Measurements from ENCODE around the gene MOB3B.

Gene MOB3B

GRCh38 chr9:27384262-27385014, 145.2 kb downstream of the MOB3B start:
- DNase-seq = no peak

- no peak for DNase-seq
Observed at GRCh38 chr9:27383524-27383923, 146.1 kb downstream of the MOB3B start.

GRCh38 chr9:27382975-27383374, 146.6 kb downstream of the MOB3B start:
- DNase-seq = no peak

- no peak for DNase-seq
Observed at GRCh38 chr9:27382308-27382707, 147.3 kb downstream of the MOB3B start.

GRCh38 chr9:27379311-27380251, 150.0 kb downstream of the MOB3B start:
- no peak for DNase-seq

GRCh38 chr9:27377811-27378456, 151.7 kb downstream of the MOB3B start:
- no peak for DNase-seq

GRCh38 chr9:27377147-27377807, 152.3 kb downstream of the MOB3B start:
- DNase-seq = no peak

- DNase-seq = no peak
Observed at GRCh38 chr9:27373851-27374250, 155.8 kb downstream of the MOB3B start.

GRCh38 chr9:27372615-27373014, 157.0 kb downstream of the MOB3B start:
- DNase-seq = no peak

GRCh38 chr9:27371382-27371781, 158.2 kb downstream of the MOB3B start:
- DNase-seq = no peak

GRCh38 chr9:27369591-27369990, 160.0 kb downstream of the MOB3B start:
- no peak for DNase-seq

GRCh38 chr9:27368316-27368985, 161.2 kb downstream of the MOB3B start:
- no peak for DNase-seq

GRCh38 chr9:27367921-27368315, 161.7 kb downstream of the MOB3B start:
- DNase-seq = no peak

GRCh38 chr9:27367175-27367798, 162.3 kb downstream of the MOB3B start:
- DNase-seq = no peak

- DNase-seq = no peak
Observed at GRCh38 chr9:27365707-27366376, 163.8 kb downstream of the MOB3B start.

- DNase-seq = peak; percentile 18
Observed at GRCh38 chr9:27362447-27363210, 167.0 kb downstream of the MOB3B start.

- no peak for DNase-seq
Observed at GRCh38 chr9:27361492-27361891, 168.1 kb downstream of the MOB3B start.

GRCh38 chr9:27359763-27360162, 169.9 kb downstream of the MOB3B start:
- no peak for DNase-seq

GRCh38 chr9:27358007-27358406, 171.6 kb downstream of the MOB3B start:
- DNase-seq = no peak

- DNase-seq = no peak
Observed at GRCh38 chr9:27356446-27356845, 173.2 kb downstream of the MOB3B start.

Measured in DMS 273 treated with DMSO at 0.1 percent for 48 hours (cell line).